ENCODE results near the gene CPNE4.

The CPNE4 gene

GRCh38 chr3:131989318-131989717, 45.5 kb downstream of the CPNE4 start:
- H3F3A ChIP-seq (ENCODE audit: low read depth) = no peaks in the 10 kb centered on the region
- H3K9me2 ChIP-seq (replicated peaks; ENCODE audit: low read depth, low read length) = no peaks in the 10 kb centered on the region
- H3K9ac ChIP-seq (ENCODE audit: low read depth, low read length, poor library complexity, severe bottlenecking) = no peak overlapping the region
- no peaks in the 10 kb centered on the region for H3K36me3 ChIP-seq (ENCODE audit: insufficient read depth, low read length)
- H3K4me1 ChIP-seq (ENCODE audit: insufficient read depth, low read length, poor library complexity, severe bottlenecking) = no peaks in the 10 kb centered on the region
- TF ChIP-seq CTCF (conservative IDR thresholded peaks at IDR 0.05; ENCODE audit: low read length) (no peak), EZH2phosphoT487 (IDR thresholded peaks at IDR 0.05; ENCODE audit: borderline replicate concordance) (no peak)
- no peak overlapping the region for H3K4me2 ChIP-seq (ENCODE audit: low read depth, low read length, poor library complexity, severe bottlenecking)
- H3K4me3 ChIP-seq (ENCODE audit: low read length, poor library complexity, severe bottlenecking) = no peak overlapping the region
- H3K9me3 ChIP-seq (ENCODE audit: insufficient read depth, low read depth, low read length) = no peaks in the 10 kb centered on the region
- H3K79me2 ChIP-seq (ENCODE audit: insufficient read depth, low read length) = no peaks in the 10 kb centered on the region
- no peaks in the 10 kb centered on the region for H4K20me1 ChIP-seq (ENCODE audit: insufficient read depth, low read length, poor library complexity, severe bottlenecking)
- H3K27me3 ChIP-seq (ENCODE audit: insufficient read depth, low read length, poor library complexity, severe bottlenecking) = no peaks in the 10 kb centered on the region
- H2AFZ ChIP-seq (ENCODE audit: low read length) = no peak overlapping the region

GRCh38 chr3:131988209-131988608, 46.6 kb downstream of the CPNE4 start:
- Histone ChIP-seq H3K27me3 (ENCODE audit: insufficient read depth, low read length, poor library complexity, severe bottlenecking) (no peaks in the 10 kb centered on the region), H3K9me2 (replicated peaks; ENCODE audit: low read depth, low read length) (no peaks in the 10 kb centered on the region), H3K79me2 (ENCODE audit: insufficient read depth, low read length) (no peaks in the 10 kb centered on the region), H3K4me3 (ENCODE audit: low read length, poor library complexity, severe bottlenecking) (no peak overlapping the region), H3K9ac (ENCODE audit: low read depth, low read length, poor library complexity, severe bottlenecking) (no peak overlapping the region), H3K9me3 (ENCODE audit: insufficient read depth, low read depth, low read length) (no peaks in the 10 kb centered on the region), H3K36me3 (ENCODE audit: insufficient read depth, low read length) (no peaks in the 10 kb centered on the region), H3K4me1 (ENCODE audit: insufficient read depth, low read length, poor library complexity, severe bottlenecking) (no peaks in the 10 kb centered on the region), H3K4me2 (ENCODE audit: low read depth, low read length, poor library complexity, severe bottlenecking) (no peak overlapping the region), H4K20me1 (ENCODE audit: insufficient read depth, low read length, poor library complexity, severe bottlenecking) (no peaks in the 10 kb centered on the region), H2AFZ (ENCODE audit: low read length) (no peak overlapping the region), H3F3A (ENCODE audit: low read depth) (no peaks in the 10 kb centered on the region)
- TF ChIP-seq CTCF (conservative IDR thresholded peaks at IDR 0.05; ENCODE audit: low read length) (no peak), EZH2phosphoT487 (IDR thresholded peaks at IDR 0.05; ENCODE audit: borderline replicate concordance) (no peak)

GRCh38 chr3:131983689-131984088, 51.1 kb downstream of the CPNE4 start:
- no peaks in the 10 kb centered on the region for H3F3A ChIP-seq (ENCODE audit: low read depth)
- TF ChIP-seq CTCF (conservative IDR thresholded peaks at IDR 0.05; ENCODE audit: low read length) = no peak
- no peak for TF ChIP-seq EZH2phosphoT487 (IDR thresholded peaks at IDR 0.05; ENCODE audit: borderline replicate concordance)

More at GRCh38 chr3:131983689-131984088, 51.1 kb downstream of the CPNE4 start:
- Histone ChIP-seq H3K4me1 (ENCODE audit: insufficient read depth, low read length, poor library complexity, severe bottlenecking) (no peaks in the 10 kb centered on the region), H3K4me3 (ENCODE audit: low read length, poor library complexity, severe bottlenecking) (no peak overlapping the region), H3K27me3 (ENCODE audit: insufficient read depth, low read length, poor library complexity, severe bottlenecking) (no peaks in the 10 kb centered on the region), H3K36me3 (ENCODE audit: insufficient read depth, low read length) (no peaks in the 10 kb centered on the region), H4K20me1 (ENCODE audit: insufficient read depth, low read length, poor library complexity, severe bottlenecking) (no peaks in the 10 kb centered on the region), H3K9me2 (replicated peaks; ENCODE audit: low read depth, low read length) (no peaks in the 10 kb centered on the region), H3K79me2 (ENCODE audit: insufficient read depth, low read length) (no peaks in the 10 kb centered on the region), H3K4me2 (ENCODE audit: low read depth, low read length, poor library complexity, severe bottlenecking) (no peak overlapping the region), H3K9ac (ENCODE audit: low read depth, low read length, poor library complexity, severe bottlenecking) (no peak overlapping the region), H2AFZ (ENCODE audit: low read length) (no peak overlapping the region), H3K9me3 (ENCODE audit: insufficient read depth, low read depth, low read length) (no peaks in the 10 kb centered on the region)
